Left renal pelvis (tissue), 4 donors: ENCODE results near the gene AFDN. TPM values are rescaled to one million over a fixed set of nuclear protein-coding genes. Genes with fewer than 3 reads are reported as not detected.

Experiments used
- DNase-seq, 4 donors: peaks; one replicate each; pipeline ENCODE4 v3.0.0-alpha.2; 2013; ENCODE audit warnings: low read depth in 4 of 4, low spot score in 3 of 4
- polyA plus RNA-seq, 4 donors: library from polyadenylated mRNA; unstranded; fragments of 120-200 nt; gene quantifications; one replicate each; pipeline ENCODE4 v1.2.1, GENCODE V29; 2013; ENCODE audit not compliant: insufficient read length in 4 of 4

Gene AFDN
- polyA plus RNA-seq, 4 donors = 152 to 224 (median 185) TPM

- no peak for DNase-seq
These were observed 188.9 kb downstream of the AFDN start for GRCh38 chr6:168015482-168016175.

DNA sequence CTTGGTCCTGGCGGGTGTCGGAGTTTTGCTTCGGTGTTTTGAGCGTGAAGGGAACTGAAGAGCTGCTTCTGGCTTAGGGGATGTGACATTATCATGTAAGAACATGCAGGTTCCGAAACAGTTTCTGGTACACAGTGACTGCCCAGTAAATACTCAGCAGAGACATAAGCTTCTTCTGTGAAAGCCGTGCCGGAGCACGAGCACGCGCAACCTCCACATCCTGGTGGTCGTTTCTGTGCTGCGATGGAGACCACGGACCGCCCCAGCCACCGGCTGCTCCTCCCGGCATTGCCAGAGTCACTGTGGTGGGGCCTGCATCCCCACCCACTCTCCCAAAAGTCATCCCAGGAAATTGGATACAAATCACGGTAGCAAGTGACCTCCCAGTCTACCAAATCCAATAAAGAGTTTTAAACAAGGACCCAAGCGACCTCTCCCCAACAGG, 189.5 kb downstream of the AFDN start:
- no peak for DNase-seq

GRCh38 chr6:168016721-168017525, 190.2 kb downstream of the AFDN start:
- no peak for DNase-seq

- DNase-seq = no peak
These were observed 190.9 kb downstream of the AFDN start for GRCh38 chr6:168017629-168018028.

- no peak for DNase-seq
These were observed 192.0 kb downstream of the AFDN start for GRCh38 chr6:168018664-168019063.

DNA sequence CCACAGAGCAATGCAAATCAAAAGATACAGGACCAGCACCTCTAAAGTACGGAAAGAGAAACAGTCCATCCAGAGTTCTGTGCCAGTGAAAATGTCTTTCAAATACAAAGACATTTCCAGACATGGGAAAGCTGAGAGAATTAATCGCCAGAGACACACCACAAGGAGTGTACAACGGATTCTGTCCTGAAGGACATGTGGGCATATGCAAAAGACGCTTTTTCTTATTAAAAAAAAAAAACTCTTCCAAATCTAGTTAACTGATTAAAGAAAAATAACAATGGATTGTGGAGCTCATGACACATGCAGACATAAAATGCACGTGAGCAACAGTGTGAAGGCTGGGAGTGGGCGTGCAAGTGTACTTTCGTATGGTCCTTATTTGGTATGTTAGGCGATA, 193.5 kb downstream of the AFDN start:
- DNase-seq = no peak

DNA sequence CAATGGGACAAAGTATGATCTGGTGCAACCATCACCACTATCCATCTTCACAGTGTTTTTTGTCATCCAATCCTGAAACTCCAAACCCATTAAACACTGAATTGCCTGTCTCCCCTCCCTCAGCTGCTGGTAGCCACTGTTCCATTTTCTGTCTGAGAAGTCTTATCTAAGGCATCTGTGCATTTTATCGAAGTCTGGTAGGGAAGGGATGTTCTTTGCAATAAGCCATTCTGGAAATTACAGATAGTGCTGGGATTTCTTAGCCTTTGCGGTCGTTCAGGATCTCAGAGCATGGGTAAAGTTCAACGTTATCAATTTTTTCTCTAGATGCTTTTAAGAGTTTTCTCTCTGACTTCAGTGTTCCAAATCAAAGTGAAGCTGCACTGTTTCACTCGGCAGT, 194.9 kb downstream of the AFDN start:
- DNase-seq = no peak

Other genes starting within 250 kb of the AFDN start
- gene KIF25, start 170.8 kb downstream of the AFDN start, polyA plus RNA-seq = under 1 TPM; 0.14 to 0.87 (median 0.83) TPM